Cardiac fibroblast (primary cell): Measurements from ENCODE around the gene METTL1.
"Not testable (repeated sequence)": the region's sequence is repeated elsewhere in the genome, so short reads cannot be mapped to it uniquely, and the experiment has no call there.

Experiments used
- DNase-seq, 2 donors: peaks; one replicate each; pipeline versions ENCODE4 v3.0.0 to v3.0.0-alpha.2; 2010; ENCODE audit warnings: low read depth in 2 of 2
- H3K4me3 ChIP-seq, 2 donors: replicated peaks in 1 of 2; 1 replicate in 1 of 2; 2 replicates in 1 of 2; pipeline ENCODE4 v1.5.1; 2011; ENCODE audit warnings: low read depth in 2 of 2, low read length in 2 of 2, mild to moderate bottlenecking in 2 of 2, moderate library complexity in 1 of 2
- CTCF ChIP-seq: IDR thresholded peaks from one replicate; pipeline ENCODE4 v1.5.1; 2011; ENCODE audit warnings: low read depth, mild to moderate bottlenecking, low read length, inconsistent platforms

METTL1 gene

GRCh38 chr12:57775563-57776246 is 3.8 kb upstream of the METTL1 start:
- H3K4me3 ChIP-seq, result no peak overlapping the region
- no peak for DNase-seq
- TF ChIP-seq CTCF, result no peak

- DNase-seq, result no peak
- no peak overlapping the region for H3K4me3 ChIP-seq
- no peak for TF ChIP-seq CTCF
These were observed 3.1 kb upstream of the METTL1 start for GRCh38 chr12:57775044-57775443.

GRCh38 chr12:57774634-57775033 is 2.7 kb upstream of the METTL1 start:
- not testable (repeated sequence) for H3K4me3 ChIP-seq, DNase-seq

GRCh38 chr12:57772429-57773322 is 771 bp upstream of the METTL1 start, which contains the start of gene EEF1AKMT3:
Gene EEF1AKMT3, plus strand, starts transcription at chr12:57772614. Its CDS starts 111 bp downstream, at chr12:57772725.
- TF ChIP-seq CTCF, result no peak
- DNase-seq, result peak; percentile 53 to 54
- peak within 1 kb of the TSS; percentile 89 to 97 for H3K4me3 ChIP-seq

- no peak for TF ChIP-seq CTCF
- DNase-seq, result peak; percentile 90 to 95
- H3K4me3 ChIP-seq, result peak overlapping the region; percentile 89 to 97
These were observed 551 bp downstream of the METTL1 start for GRCh38 chr12:57771236-57771872.

GRCh38 chr12:57770734-57771133 is 1.2 kb downstream of the METTL1 start:
- H3K4me3 ChIP-seq, result no peak overlapping the region
- no peak for TF ChIP-seq CTCF
- DNase-seq, result no peak

GRCh38 chr12:57769594-57769993 is 2.3 kb downstream of the METTL1 start:
- DNase-seq, result no peak
- TF ChIP-seq CTCF, result no peak
- H3K4me3 ChIP-seq, result no peak overlapping the region
